GM12864 (cell line): ENCODE measurements around the gene DAPK1.

Source experiments
- DNase-seq: peaks from one replicate; pipeline ENCODE4 v3.0.0-alpha.2; 2011; ENCODE audit warnings: low read depth
- H3K4me3 ChIP-seq: 2 replicates; pipeline ENCODE4 v1.5.1; 2011; ENCODE audit warnings: mild to moderate bottlenecking, low read depth, low read length, control low read depth
- CTCF ChIP-seq: IDR thresholded peaks from 2 replicates; pipeline ENCODE4 v1.5.1; 2011; ENCODE audit warnings: low read depth, mild to moderate bottlenecking, moderate library complexity, low read length, control low read depth, inconsistent platforms; ENCODE audit errors: missing control alignments

DAPK1 gene

GRCh38 chr9:87648606-87649005 is 150.9 kb downstream of the DAPK1 start:
- no peak for DNase-seq
- no peak for TF ChIP-seq CTCF
- no peak overlapping the region for H3K4me3 ChIP-seq

GRCh38 chr9:87650611-87651295 is 153.1 kb downstream of the DAPK1 start:
- no peak overlapping the region for H3K4me3 ChIP-seq
- no peak for TF ChIP-seq CTCF
- no peak for DNase-seq

GRCh38 chr9:87651431-87651830 is 153.8 kb downstream of the DAPK1 start:
- no peak overlapping the region for H3K4me3 ChIP-seq
- no peak for DNase-seq
- TF ChIP-seq CTCF: no peak

- no peak overlapping the region for H3K4me3 ChIP-seq
- TF ChIP-seq CTCF: no peak
- no peak for DNase-seq
These were observed 156.3 kb downstream of the DAPK1 start for GRCh38 chr9:87653941-87654340.

GRCh38 chr9:87655731-87656130 is 158.1 kb downstream of the DAPK1 start:
- no peak overlapping the region for H3K4me3 ChIP-seq
- no peak for DNase-seq
- TF ChIP-seq CTCF: no peak

GRCh38 chr9:87656485-87656884 is 158.8 kb downstream of the DAPK1 start:
- no peak overlapping the region for H3K4me3 ChIP-seq
- DNase-seq: no peak
- no peak for TF ChIP-seq CTCF

- DNase-seq: no peak
- H3K4me3 ChIP-seq: no peak overlapping the region
- TF ChIP-seq CTCF: no peak
These were observed 159.5 kb downstream of the DAPK1 start for GRCh38 chr9:87657190-87657589.
